H1 (cell line): Measurements from ENCODE around the gene DCANP1. TPM values are rescaled to one million over a fixed set of nuclear protein-coding genes. Genes with fewer than 3 reads are reported as not detected.
A peak's percentile ranks its signal among the peaks of the same experiment; 100 is the strongest.

Experiments used
- CTCF ChIA-PET: fragments of 300-600 bp; sonication (Branson Sonifier 250); formaldehyde crosslinking; loops from one replicate; lab custom pipeline; 2021; ENCODE audit not compliant: partially characterized antibody; lab: Charles Lee
- POLR2A ChIA-PET: fragments of 300-600 bp; sonication (Branson Sonifier 250); formaldehyde crosslinking; loops from one replicate; lab custom pipeline; 2021; ENCODE audit warnings: inconsistent platforms; ENCODE audit not compliant: partially characterized antibody; lab: Charles Lee
- DNase-seq, 2 experiments: peaks; one replicate each; pipeline versions ENCODE4 v3.0.0 to v3.0.0-alpha.2; 2010 to 2022; ENCODE audit warnings: low spot score in 2 of 2, low read depth in 1 of 2, mixed read lengths in 1 of 2
- FAIRE-seq: peaks from 2 replicates; lab custom pipeline; 2011; peaks lifted over from hg19 to GRCh38; lab: Jason Lieb, UNC
- H2AFZ ChIP-seq: 2 replicates; pipeline ENCODE4 v1.8.1; 2012; ENCODE audit warnings: low read length, inconsistent platforms
- H2AK5ac ChIP-seq: 2 replicates; pipeline ENCODE4 v1.6.1; 2013; ENCODE audit warnings: low read depth, low read length
- H2BK120ac ChIP-seq: replicated peaks from 2 replicates; pipeline ENCODE3; 2013; ENCODE audit warnings: low read depth, low read length, inconsistent platforms
- H2BK12ac ChIP-seq: 2 replicates; pipeline ENCODE4 v1.6.1; 2013; ENCODE audit warnings: low read depth, low read length
- H2BK15ac ChIP-seq: 2 replicates; pipeline ENCODE4 v1.6.1; 2013; ENCODE audit warnings: low read length
- H2BK20ac ChIP-seq: 2 replicates; pipeline ENCODE4 v1.6.1; 2013; ENCODE audit warnings: low read length
- H2BK5ac ChIP-seq: 2 replicates; pipeline ENCODE4 v1.6.1; 2013; ENCODE audit warnings: low read depth, low read length
- H3K14ac ChIP-seq: 2 replicates; pipeline ENCODE4 v1.6.1; 2013; ENCODE audit warnings: inconsistent platforms; ENCODE audit not compliant: insufficient read length
- H3K18ac ChIP-seq: 2 replicates; pipeline ENCODE4 v1.6.1; 2013; ENCODE audit warnings: low read length; ENCODE audit errors: extremely low read depth
- H3K23ac ChIP-seq: 2 replicates; pipeline ENCODE4 v1.6.1; 2013; ENCODE audit warnings: inconsistent platforms; ENCODE audit not compliant: insufficient read length
- H3K23me2 ChIP-seq: 2 replicates; pipeline ENCODE4 v1.6.1; 2013; ENCODE audit warnings: low read depth, low read length
- H3K27ac ChIP-seq: 2 replicates; pipeline ENCODE4 v1.6.1; 2011; ENCODE audit warnings: low read depth, low read length, inconsistent platforms
- H3K27me3 ChIP-seq, 4 experiments: replicated peaks in 1 of 4; 1 replicate in 1 of 4; 2 replicates in 3 of 4; pipeline versions ENCODE4 v1.6.1 to v1.8.1; 2011 to 2013; ENCODE audit warnings: low read length in 3 of 4, mild to moderate bottlenecking in 3 of 4, inconsistent platforms in 2 of 4, mixed read lengths in 2 of 4, moderate library complexity in 1 of 4; ENCODE audit not compliant: control insufficient read depth in 3 of 4, insufficient read depth in 3 of 4; ENCODE audit errors: extremely low read depth in 1 of 4
- H3K36me3 ChIP-seq, 4 experiments: 2 replicates each; pipeline versions ENCODE4 v1.6.1 to v1.8.1; 2011 to 2013; ENCODE audit warnings: mild to moderate bottlenecking in 4 of 4, low read length in 3 of 4, moderate library complexity in 2 of 4, control low read depth in 1 of 4, inconsistent platforms in 1 of 4; ENCODE audit not compliant: insufficient read depth in 4 of 4, control insufficient read depth in 2 of 4
- H3K4ac ChIP-seq: replicated peaks from 2 replicates; pipeline ENCODE3; 2013; ENCODE audit warnings: low read length, low read depth, mixed read lengths, inconsistent platforms; ENCODE audit not compliant: insufficient read length
- H3K4me1 ChIP-seq, 4 experiments: replicated peaks in 1 of 4; 1 replicate in 1 of 4; 2 replicates in 3 of 4; pipeline versions ENCODE4 v1.6.1 to v1.8.1; 2011 to 2013; ENCODE audit warnings: low read length in 3 of 4, inconsistent platforms in 2 of 4, mixed read lengths in 1 of 4; ENCODE audit not compliant: insufficient read depth in 4 of 4, control insufficient read depth in 3 of 4
- H3K4me2 ChIP-seq, 2 experiments: 2 replicates each; pipeline versions ENCODE4 v1.6.1 to v1.8.1; 2011 to 2013; ENCODE audit warnings: low read depth in 2 of 2, low read length in 2 of 2, control low read depth in 1 of 2, inconsistent platforms in 1 of 2, mild to moderate bottlenecking in 1 of 2; ENCODE audit not compliant: insufficient read depth in 1 of 2
- H3K4me3 ChIP-seq, 4 experiments: fragments of 200-600, 300-600 bp in 1 of 4; sonication (generic), shearing (Covaris generic), sonication (Bioruptor Twin) in 1 of 4; 2 replicates each; pipeline versions ENCODE4 v1.5.1 to v1.8.1; 2011 to 2016; ENCODE audit warnings: low read length in 4 of 4, low read depth in 3 of 4, control low read depth in 2 of 4, inconsistent platforms in 2 of 4, mild to moderate bottlenecking in 2 of 4, mixed read lengths in 1 of 4, moderate library complexity in 1 of 4; ENCODE audit not compliant: insufficient read depth in 2 of 4; ENCODE audit errors: extremely low read depth in 1 of 4
- H3K56ac ChIP-seq: replicated peaks from 2 replicates; pipeline ENCODE3; 2013; ENCODE audit warnings: low read depth, mild to moderate bottlenecking, mixed read lengths, low read length, inconsistent platforms; ENCODE audit not compliant: insufficient read length
- H3K79me1 ChIP-seq: 2 replicates; pipeline ENCODE4 v1.6.1; 2013; ENCODE audit warnings: low read depth, low read length, control low read depth
- H3K79me2 ChIP-seq, 2 experiments: 2 replicates each; pipeline versions ENCODE4 v1.6.1 to v1.8.1; 2012 to 2013; ENCODE audit warnings: low read length in 2 of 2, mild to moderate bottlenecking in 2 of 2, inconsistent platforms in 1 of 2; ENCODE audit not compliant: insufficient read depth in 2 of 2, control insufficient read depth in 1 of 2
- H3K9ac ChIP-seq, 4 experiments: replicated peaks in 1 of 4; 1 replicate in 1 of 4; 2 replicates in 3 of 4; pipeline versions ENCODE4 v1.6.1 to v1.8.1; 2011 to 2013; ENCODE audit warnings: low read depth in 3 of 4, low read length in 3 of 4, control low read depth in 2 of 4, mild to moderate bottlenecking in 2 of 4, moderate library complexity in 2 of 4, inconsistent platforms in 1 of 4; ENCODE audit errors: extremely low read depth in 1 of 4
- H3K9me3 ChIP-seq, 2 experiments: 2 replicates each; pipeline versions ENCODE4 v1.6.1 to v1.8.1; 2012 to 2013; ENCODE audit warnings: mild to moderate bottlenecking in 2 of 2, moderate library complexity in 2 of 2, control low read depth in 1 of 2, inconsistent platforms in 1 of 2, low read depth in 1 of 2, low read length in 1 of 2, mixed read lengths in 1 of 2; ENCODE audit not compliant: insufficient read depth in 2 of 2
- H4K20me1 ChIP-seq, 2 experiments: replicated peaks in 1 of 2; 2 replicates each; pipeline versions ENCODE3 to v1.8.1; 2011 to 2013; ENCODE audit warnings: inconsistent platforms in 2 of 2, low read length in 2 of 2, mild to moderate bottlenecking in 1 of 2; ENCODE audit not compliant: insufficient read depth in 2 of 2, control insufficient read depth in 1 of 2
- H4K5ac ChIP-seq: 2 replicates; pipeline ENCODE4 v1.6.1; 2013; ENCODE audit warnings: low read length, low read depth, mixed read lengths, inconsistent platforms; ENCODE audit not compliant: insufficient read length
- H4K8ac ChIP-seq: 2 replicates; pipeline ENCODE4 v1.8.0; 2013; ENCODE audit warnings: mild to moderate bottlenecking, moderate library complexity, low read length, inconsistent platforms; ENCODE audit not compliant: insufficient read depth; ENCODE audit errors: extremely low read depth
- H4K91ac ChIP-seq: replicated peaks from 2 replicates; pipeline ENCODE3; 2013; ENCODE audit warnings: low read length, mixed read lengths, inconsistent platforms; ENCODE audit not compliant: insufficient read length
- CTBP2 ChIP-seq: IDR thresholded peaks from 2 replicates; pipeline ENCODE4 v1.7.0; 2011; ENCODE audit warnings: borderline replicate concordance, mild to moderate bottlenecking, moderate library complexity, mixed read lengths, low read length; ENCODE audit not compliant: insufficient read depth, insufficient read length
- E2F6 ChIP-seq: IDR thresholded peaks from 2 replicates; pipeline ENCODE4 v1.6.1; 2012; ENCODE audit warnings: inconsistent platforms
- FOSL1 ChIP-seq: IDR thresholded peaks from 2 replicates; pipeline ENCODE4 v1.6.1; 2011; ENCODE audit warnings: mild to moderate bottlenecking, low read depth, low read length, moderate library complexity; ENCODE audit not compliant: insufficient read depth
- KDM4A ChIP-seq: IDR thresholded peaks from one replicate; pipeline ENCODE4 v1.7.1; 2012; ENCODE audit warnings: low read depth, mild to moderate bottlenecking, moderate library complexity, low read length, inconsistent platforms; ENCODE audit not compliant: severe bottlenecking
- NANOG ChIP-seq: IDR thresholded peaks from 2 replicates; pipeline ENCODE4 v1.6.1; 2011; ENCODE audit warnings: low read length, low read depth, mild to moderate bottlenecking, inconsistent platforms; ENCODE audit not compliant: insufficient read depth, poor library complexity, severe bottlenecking
- RBBP5 ChIP-seq: IDR thresholded peaks from 2 replicates; pipeline ENCODE4 v1.7.1; 2012; ENCODE audit warnings: low read depth, mild to moderate bottlenecking, inconsistent platforms, low read length, moderate library complexity, borderline replicate concordance
- YY1 ChIP-seq: IDR thresholded peaks from 2 replicates; pipeline ENCODE4 v1.6.1; 2011; ENCODE audit warnings: low read depth, mild to moderate bottlenecking, low read length
- WGBS, 2 experiments: shearing (Covaris generic) in 1 of 2; methylation state at CpG; one replicate each; pipeline versions ENCODE4 v1.1.6 to v1.1.7; 2013 to 2015; ENCODE audit warnings: low lambda C conversion rate in 2 of 2, mixed read lengths in 2 of 2, inconsistent platforms in 1 of 2, low coverage in 1 of 2, missing lambda C conversion rate in 1 of 2; ENCODE audit not compliant: insufficient replicate concordance in 2 of 2, insufficient coverage in 1 of 2, insufficient read length in 1 of 2; ENCODE audit errors: extremely low coverage in 1 of 2, missing lambda C conversion rate in 1 of 2; 5-methylcytosine and 5-hydroxymethylcytosine counted together
- polyA plus RNA-seq, 7 experiments: library from polyadenylated mRNA; depleted of rRNA in 3 of 7; stranded (reverse) in 5 of 7; unstranded in 2 of 7; fragments of >200 nt in 5 of 7; fragments of 200-250 nt in 2 of 7; gene quantifications; 1 replicate in 5 of 7; 2 replicates in 1 of 7; 4 replicates in 1 of 7; pipeline versions ENCODE4 v1.2.1 to v1.2.3, GENCODE V29; 2011 to 2013; ENCODE audit warnings: missing spikeins in 2 of 7, mixed read lengths in 2 of 7
- total RNA-seq: library from RNA; stranded (reverse); fragmentation: NEBNext Ultra II Directional; extraction: Animal tissue kit (Norgen Biotek cat#: 25700); gene quantifications from 2 replicates; pipeline ENCODE4 v1.2.1, GENCODE V29; 2021
- TF ChIP-seq, protein P1 (sequence below): IDR thresholded peaks from 2 replicates; pipeline ENCODE4 v1.6.1; 2012; ENCODE audit warnings: inconsistent platforms

DCANP1 gene
- total and polyA plus RNA-seq, 2 of the 8 experiments (the other 6 are each of a cell fraction or from before 2014, with no cell fraction given) = not detected

DNA sequence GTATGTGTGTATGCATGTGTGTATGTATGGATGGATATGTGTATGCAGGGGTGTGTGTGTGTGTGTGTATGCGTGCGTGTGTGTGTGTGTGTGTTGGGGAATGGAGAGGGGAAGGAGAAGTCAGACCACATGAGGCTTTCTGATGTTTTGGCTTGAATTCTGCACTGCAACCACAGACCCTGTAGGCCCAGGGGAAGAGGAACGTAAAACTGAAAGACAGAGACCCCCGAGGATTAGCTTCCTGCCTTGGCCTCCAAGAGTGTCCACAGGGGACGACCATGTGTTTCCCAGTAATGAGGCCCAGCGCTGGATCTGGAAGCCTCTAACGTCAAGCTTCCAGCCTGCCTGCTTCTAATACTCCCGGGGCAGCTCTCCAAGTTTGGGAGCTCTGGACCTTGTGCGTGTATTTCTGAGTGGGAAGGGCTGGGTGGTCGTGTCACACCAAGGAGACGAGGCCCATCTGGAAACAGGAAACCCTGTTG is 5.8 kb downstream of the DCANP1 start:
- Histone ChIP-seq H3K4me1 (no peaks in the 10 kb centered on the region; a peak in 1 of 7 replicates), H2AFZ (no peak overlapping the region), H3K18ac (no peak overlapping the region), H3K27me3 (no peaks in the 10 kb centered on the region; a peak in 1 of 7 replicates), H3K79me1 (no peaks in the 10 kb centered on the region), H4K8ac (no peak overlapping the region; the same call in 1 of the 2 replicates), H2AK5ac (no peak overlapping the region), H2BK20ac (no peak overlapping the region), H3K4me3 (no peak overlapping the region), H3K56ac (no peak overlapping the region), H3K79me2 (no peaks in the 10 kb centered on the region), H2BK12ac (no peak overlapping the region), H3K23ac (no peak overlapping the region), H3K4me2 (no peak overlapping the region), H4K5ac (no peak overlapping the region), H3K23me2 (no peaks in the 10 kb centered on the region; the same call in 1 of the 2 replicates), H4K20me1 (no peaks in the 10 kb centered on the region), H2BK15ac (no peak overlapping the region), H3K36me3 (no peaks in the 10 kb centered on the region), H2BK120ac (no peak overlapping the region), H3K4ac (no peak overlapping the region), H3K27ac (no peak overlapping the region), H2BK5ac (no peak overlapping the region), H4K91ac (no peak overlapping the region), H3K9me3 (no peaks in the 10 kb centered on the region), H3K14ac (no peak overlapping the region), H3K9ac (no peak overlapping the region)
- no peak for FAIRE-seq
- TF ChIP-seq NANOG (no peak), FOSL1 (no peak), YY1 (no peak), RBBP5 (no peak), CTBP2 (no peak), E2F6 (no peak), KDM4A (no peak)
- TF ChIP-seq, protein P1, sequence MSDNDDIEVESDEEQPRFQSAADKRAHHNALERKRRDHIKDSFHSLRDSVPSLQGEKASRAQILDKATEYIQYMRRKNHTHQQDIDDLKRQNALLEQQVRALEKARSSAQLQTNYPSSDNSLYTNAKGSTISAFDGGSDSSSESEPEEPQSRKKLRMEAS = no peak
- WGBS, 2 experiments = 90% methylated on average over 11 of the region's 11 CpGs; no CpG with 5 or more reads in 1 of the 2 experiments
- ChIA-PET POLR2A (interaction anchor here (1.0 kb wide), 1 partner anchor 9 kb away, joined by 3 read pairs; no protein-coding TSS in a partner anchor), CTCF (interaction anchor here (0.8 to 19.4 kb wide), 5 partner anchors 10 to 120 kb away, joined by 3 to 264 read pairs (median 5); no protein-coding TSS in a partner anchor)
- DNase-seq = peak in 1 of 2 experiments; percentile 27
